Neural progenitor cell (in vitro differentiated cells): ENCODE results near the gene NUP210. TPM values are rescaled to one million over a fixed set of nuclear protein-coding genes. Genes with fewer than 3 reads are reported as not detected.
A peak's percentile ranks its signal among the peaks of the same experiment; 100 is the strongest.

Experiments
- DNase-seq: peaks from one replicate; pipeline ENCODE4 v3.0.0-alpha.2; 2016; ENCODE audit warnings: low spot score
- H2AFZ ChIP-seq: fragments of 200-600 bp; sonication (generic); replicated peaks from 2 replicates; pipeline ENCODE4 v1.6.1; 2016; ENCODE audit warnings: antibody characterized with exemption
- H3F3A ChIP-seq: fragments of 200-600 bp; sonication (generic); 2 replicates; pipeline ENCODE4 v1.6.1; 2016; ENCODE audit warnings: antibody characterized with exemption, low read depth
- H3K27ac ChIP-seq: fragments of 200-600 bp; sonication (generic); 2 replicates; pipeline ENCODE4 v1.5.1; 2016; ENCODE audit warnings: mild to moderate bottlenecking
- H3K27me3 ChIP-seq: fragments of 200-600 bp; sonication (generic); 2 replicates; pipeline ENCODE4 v1.6.1; 2016; ENCODE audit warnings: mild to moderate bottlenecking, moderate library complexity
- H3K36me3 ChIP-seq: fragments of 200-600 bp; sonication (generic); 2 replicates; pipeline ENCODE4 v1.5.1; 2016
- H3K4me1 ChIP-seq: fragments of 200-600 bp; sonication (generic); 2 replicates; pipeline ENCODE4 v1.6.1; 2016; ENCODE audit warnings: mixed run types
- H3K4me2 ChIP-seq: fragments of 200-600 bp; sonication (generic); 2 replicates; pipeline ENCODE4 v1.6.1; 2016
- H3K4me3 ChIP-seq: fragments of 200-600 bp; sonication (generic); 2 replicates; pipeline ENCODE4 v1.5.1; 2016
- H3K79me2 ChIP-seq: fragments of 200-600 bp; sonication (generic); 2 replicates; pipeline ENCODE4 v1.6.1; 2016; ENCODE audit warnings: low read depth
- H3K9ac ChIP-seq: fragments of 200-600 bp; sonication (generic); 2 replicates; pipeline ENCODE4 v1.6.1; 2016
- H3K9me3 ChIP-seq: fragments of 200-600 bp; sonication (generic); 2 replicates; pipeline ENCODE4 v1.5.1; 2016; ENCODE audit warnings: low read depth
- H4K20me1 ChIP-seq: fragments of 200-600 bp; sonication (generic); 2 replicates; pipeline ENCODE4 v1.6.1; 2016; ENCODE audit warnings: low read depth
- H3K27ac Mint-ChIP-seq: 3 replicates; pipeline ENCODE4 v1.8.0; 2021; ENCODE audit warnings: mixed read lengths
- H3K27me3 Mint-ChIP-seq: 2 replicates; pipeline ENCODE4 v1.8.0; 2022; ENCODE audit warnings: low read depth, mild to moderate bottlenecking, inconsistent platforms, moderate library complexity, mixed read lengths; ENCODE audit not compliant: insufficient read depth
- H3K36me3 Mint-ChIP-seq: 3 replicates; pipeline ENCODE4 v1.8.0; 2021; ENCODE audit warnings: mixed read lengths
- H3K4me1 Mint-ChIP-seq: 3 replicates; pipeline ENCODE4 v1.8.0; 2021; ENCODE audit warnings: mixed read lengths
- H3K4me3 Mint-ChIP-seq: 3 replicates; pipeline ENCODE4 v1.8.0; 2021; ENCODE audit warnings: mild to moderate bottlenecking, moderate library complexity, mixed read lengths
- H3K9me3 Mint-ChIP-seq: 3 replicates; pipeline ENCODE4 v1.8.0; 2020; ENCODE audit warnings: mixed read lengths
- EZH2 ChIP-seq: fragments of 200-600 bp; sonication (generic); IDR thresholded peaks from 2 replicates; pipeline ENCODE4 v1.6.1; 2017; ENCODE audit warnings: antibody characterized with exemption, mild to moderate bottlenecking, moderate library complexity
- EZH2phosphoT487 ChIP-seq: fragments of 200-600 bp; sonication (generic); IDR thresholded peaks from 2 replicates; pipeline ENCODE4 v1.6.1; 2017; ENCODE audit warnings: antibody characterized with exemption
- total RNA-seq: library from RNA; depleted of rRNA; stranded (reverse); fragments of >200 nt; gene quantifications from 2 replicates; pipeline ENCODE4 v1.2.3, GENCODE V29; 2015; ENCODE audit warnings: low replicate concordance
- TF ChIP-seq, protein P1 (sequence below): fragments of 200-600 bp; sonication (generic); IDR thresholded peaks from 2 replicates; pipeline ENCODE4 v1.5.1; 2017; ENCODE audit warnings: antibody characterized with exemption, mild to moderate bottlenecking

The NUP210 gene
- total RNA-seq, 1 donor from 2014 or later, result 37.1 TPM

DNA sequence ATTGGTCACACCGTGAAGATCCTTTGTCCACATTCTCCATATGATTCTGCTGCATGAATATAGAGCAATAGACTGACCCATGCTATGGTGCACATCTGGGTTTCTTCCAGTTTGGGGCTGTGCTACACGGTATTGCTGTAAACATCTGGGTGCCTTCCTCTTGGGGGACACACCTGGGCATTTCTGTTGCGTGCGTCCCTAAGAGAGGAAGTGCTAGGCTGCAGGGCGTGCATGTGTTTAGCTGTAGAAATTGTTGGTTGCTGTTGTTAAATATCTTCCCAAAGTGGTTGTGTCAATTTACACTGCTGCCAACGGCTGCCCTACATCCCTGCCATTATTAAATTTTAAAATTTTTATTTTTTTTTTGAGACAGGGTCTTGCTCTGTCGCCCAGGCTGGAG lies 52.4 kb downstream of the NUP210 start:
- H3K4me3 ChIP-seq, result no peak overlapping the region
- no peak overlapping the region for H2AFZ ChIP-seq
- no peaks in the 10 kb centered on the region for H3F3A ChIP-seq
- H3K36me3 ChIP-seq, result no peaks in the 10 kb centered on the region
- H3K4me2 ChIP-seq, result no peak overlapping the region
- H3K79me2 ChIP-seq, result no peaks in the 10 kb centered on the region
- H3K4me1 ChIP-seq, result no peaks in the 10 kb centered on the region
- H3K27me3 ChIP-seq, result no peaks in the 10 kb centered on the region
- H3K27ac Mint-ChIP-seq, result peak overlapping the region; percentile 87
- H3K9me3 Mint-ChIP-seq, result no peaks in the 10 kb centered on the region
- no peaks in the 10 kb centered on the region for H4K20me1 ChIP-seq
- peaks cover 4% of the 10 kb centered on the region for H3K27me3 Mint-ChIP-seq
- H3K27ac ChIP-seq, result no peak overlapping the region
- peaks cover 12% of the 10 kb centered on the region for H3K4me1 Mint-ChIP-seq
- H3K36me3 Mint-ChIP-seq, result peaks cover 39% of the 10 kb centered on the region
- TF ChIP-seq, protein P1, sequence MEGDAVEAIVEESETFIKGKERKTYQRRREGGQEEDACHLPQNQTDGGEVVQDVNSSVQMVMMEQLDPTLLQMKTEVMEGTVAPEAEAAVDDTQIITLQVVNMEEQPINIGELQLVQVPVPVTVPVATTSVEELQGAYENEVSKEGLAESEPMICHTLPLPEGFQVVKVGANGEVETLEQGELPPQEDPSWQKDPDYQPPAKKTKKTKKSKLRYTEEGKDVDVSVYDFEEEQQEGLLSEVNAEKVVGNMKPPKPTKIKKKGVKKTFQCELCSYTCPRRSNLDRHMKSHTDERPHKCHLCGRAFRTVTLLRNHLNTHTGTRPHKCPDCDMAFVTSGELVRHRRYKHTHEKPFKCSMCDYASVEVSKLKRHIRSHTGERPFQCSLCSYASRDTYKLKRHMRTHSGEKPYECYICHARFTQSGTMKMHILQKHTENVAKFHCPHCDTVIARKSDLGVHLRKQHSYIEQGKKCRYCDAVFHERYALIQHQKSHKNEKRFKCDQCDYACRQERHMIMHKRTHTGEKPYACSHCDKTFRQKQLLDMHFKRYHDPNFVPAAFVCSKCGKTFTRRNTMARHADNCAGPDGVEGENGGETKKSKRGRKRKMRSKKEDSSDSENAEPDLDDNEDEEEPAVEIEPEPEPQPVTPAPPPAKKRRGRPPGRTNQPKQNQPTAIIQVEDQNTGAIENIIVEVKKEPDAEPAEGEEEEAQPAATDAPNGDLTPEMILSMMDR, result no peak
- no peak for TF ChIP-seq EZH2phosphoT487
- no peak for TF ChIP-seq EZH2
- no peak for DNase-seq
- no peaks in the 10 kb centered on the region for H3K9me3 ChIP-seq
- H3K4me3 Mint-ChIP-seq, result no peak overlapping the region
- no peak overlapping the region for H3K9ac ChIP-seq

DNA sequence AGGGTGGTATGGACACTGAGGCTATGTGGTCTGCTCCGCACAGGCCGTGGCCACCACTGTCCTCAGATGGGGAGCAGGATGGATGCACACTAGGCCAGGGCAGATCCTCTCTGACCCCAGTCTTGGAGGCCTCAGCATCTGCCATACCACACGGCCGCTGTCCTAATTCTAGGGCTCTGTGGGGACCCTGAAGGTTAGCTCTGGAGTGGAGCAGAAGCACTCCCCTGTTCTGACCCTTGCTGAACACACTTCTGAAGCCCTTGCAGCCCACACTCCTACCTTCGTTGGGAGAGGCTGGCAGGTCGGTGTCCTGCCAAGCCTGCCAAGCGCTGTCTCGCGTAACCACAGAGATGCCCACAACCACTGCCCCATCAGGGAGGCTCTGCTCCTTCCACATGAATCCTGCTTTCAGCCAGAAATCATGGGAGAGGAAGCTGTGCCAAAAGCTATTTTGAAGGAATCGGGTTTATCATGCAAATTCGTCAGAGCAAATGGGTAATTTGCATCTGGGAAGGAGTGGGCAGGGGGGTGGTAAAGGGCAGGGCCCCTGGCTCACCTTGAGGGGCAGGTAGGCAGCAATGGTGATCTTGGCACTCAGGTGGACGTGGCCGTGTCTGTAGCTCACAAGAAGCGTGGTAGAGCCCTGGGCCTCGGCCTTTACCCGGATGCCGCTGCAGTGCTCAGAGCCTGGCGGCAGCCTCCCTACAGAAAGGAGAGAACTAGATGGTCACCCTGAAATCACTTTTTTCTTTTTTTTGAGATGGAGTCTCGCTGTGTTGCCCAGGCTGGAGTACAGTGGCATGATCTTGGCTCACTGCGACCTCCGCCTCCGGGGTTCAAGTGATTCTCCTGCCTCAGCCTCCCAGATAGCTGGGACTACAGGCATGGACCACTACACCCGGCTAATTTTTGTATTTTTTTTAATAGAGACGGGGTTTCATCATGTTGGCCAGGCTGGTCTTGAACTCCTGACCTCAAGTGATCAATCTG lies 54.4 kb downstream of the NUP210 start:
- Histone ChIP-seq H3K9ac (no peak overlapping the region), H3K27ac (no peak overlapping the region), H3K79me2 (no peaks in the 10 kb centered on the region), H3K4me2 (no peak overlapping the region), H3K4me3 (no peak overlapping the region), H3F3A (no peaks in the 10 kb centered on the region), H4K20me1 (no peaks in the 10 kb centered on the region), H3K36me3 (no peaks in the 10 kb centered on the region), H2AFZ (no peak overlapping the region), H3K27me3 (no peaks in the 10 kb centered on the region), H3K4me1 (no peaks in the 10 kb centered on the region), H3K9me3 (no peaks in the 10 kb centered on the region)
- Mint-ChIP-seq H3K27ac (peak overlapping the region; percentile 51), H3K4me3 (no peak overlapping the region), H3K4me1 (peaks cover 12% of the 10 kb centered on the region), H3K36me3 (peaks cover 34% of the 10 kb centered on the region), H3K27me3 (peaks cover 4% of the 10 kb centered on the region), H3K9me3 (no peaks in the 10 kb centered on the region)
- TF ChIP-seq EZH2 (no peak), EZH2phosphoT487 (no peak)
- TF ChIP-seq, protein P1, result no peak
- no peak for DNase-seq

DNA sequence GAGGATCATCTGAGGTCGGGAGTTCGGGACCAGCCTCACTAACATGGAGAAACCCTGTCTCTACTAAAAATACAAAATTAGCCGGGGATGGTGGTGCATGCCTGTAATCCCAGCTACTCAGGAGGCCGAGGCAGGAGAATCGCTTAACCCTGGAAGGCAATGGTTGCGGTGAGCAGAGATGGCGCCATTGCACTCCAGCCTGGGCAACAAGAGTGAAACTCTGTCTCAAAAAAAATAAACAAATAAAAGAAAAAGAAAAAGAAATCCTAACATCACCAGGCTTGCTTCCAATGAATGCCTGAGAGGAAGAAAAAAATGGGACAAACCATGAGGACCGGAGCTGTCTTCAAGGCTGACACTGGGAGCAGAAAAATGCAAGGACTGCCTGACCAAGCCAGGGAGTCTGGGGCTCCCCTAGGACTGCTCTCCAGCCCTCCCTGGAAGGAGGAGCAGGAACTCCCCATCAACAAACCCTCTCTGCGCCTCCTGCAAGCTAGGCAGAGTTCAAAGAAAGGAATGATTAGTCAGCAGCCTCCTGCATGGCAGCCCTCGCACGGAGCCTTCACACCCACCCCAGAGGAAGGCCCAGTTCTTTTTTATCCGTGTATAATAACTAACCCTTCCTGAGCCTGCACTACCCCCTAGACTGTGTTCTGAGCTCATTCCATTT lies 55.4 kb downstream of the NUP210 start:
- Mint-ChIP-seq H3K36me3 (peaks cover 35% of the 10 kb centered on the region), H3K4me3 (no peak overlapping the region), H3K27me3 (peaks cover 4% of the 10 kb centered on the region), H3K9me3 (no peaks in the 10 kb centered on the region), H3K27ac (no peak overlapping the region), H3K4me1 (peaks cover 10% of the 10 kb centered on the region)
- no peak overlapping the region for H3K27ac ChIP-seq
- H3K36me3 ChIP-seq, result no peaks in the 10 kb centered on the region
- no peaks in the 10 kb centered on the region for H3F3A ChIP-seq
- H3K4me3 ChIP-seq, result no peak overlapping the region
- no peaks in the 10 kb centered on the region for H4K20me1 ChIP-seq
- no peaks in the 10 kb centered on the region for H3K27me3 ChIP-seq
- H3K4me2 ChIP-seq, result no peak overlapping the region
- no peak for TF ChIP-seq EZH2phosphoT487
- TF ChIP-seq, protein P1, result peak; percentile 11
- TF ChIP-seq EZH2, result no peak
- no peaks in the 10 kb centered on the region for H3K4me1 ChIP-seq
- no peak for DNase-seq
- H3K9ac ChIP-seq, result no peak overlapping the region
- H3K79me2 ChIP-seq, result no peaks in the 10 kb centered on the region
- H3K9me3 ChIP-seq, result no peaks in the 10 kb centered on the region
- no peak overlapping the region for H2AFZ ChIP-seq
